HUES6 (cell line): ENCODE results near the gene GNAQ.
"Not testable (repeated sequence)": the region's sequence is repeated elsewhere in the genome, so short reads cannot be mapped to it uniquely, and the experiment has no call there.

Experiments
- H3K27ac ChIP-seq: 2 replicates; pipeline ENCODE4 v1.7.0; 2013; ENCODE audit warnings: low read depth, mild to moderate bottlenecking, low read length, inconsistent platforms
- H3K27me3 ChIP-seq: 2 replicates; pipeline ENCODE4 v1.6.1; 2013; ENCODE audit warnings: low read length; ENCODE audit not compliant: control insufficient read depth, insufficient read depth
- H3K36me3 ChIP-seq: 2 replicates; pipeline ENCODE4 v1.6.1; 2013; ENCODE audit warnings: low read length; ENCODE audit not compliant: control insufficient read depth, insufficient read depth
- H3K4me1 ChIP-seq: 2 replicates; pipeline ENCODE4 v1.6.1; 2013; ENCODE audit warnings: low read length; ENCODE audit not compliant: control insufficient read depth, insufficient read depth
- H3K4me3 ChIP-seq: 2 replicates; pipeline ENCODE4 v1.5.1; 2013; ENCODE audit warnings: low read depth, low read length
- H3K9ac ChIP-seq: one replicate; pipeline ENCODE4 v1.6.1; 2013; ENCODE audit warnings: mild to moderate bottlenecking, low read length
- H3K9me3 ChIP-seq: 2 replicates; pipeline ENCODE4 v1.6.1; 2013; ENCODE audit warnings: low read depth, low read length; ENCODE audit not compliant: control insufficient read depth, insufficient read depth

GNAQ gene

GRCh38 chr9:77772646-77773045 lies 259.0 kb downstream of the GNAQ start:
- Histone ChIP-seq H3K36me3 (0 out of 2 replicates have a peak, but pooled peaks cover under 1% of the 10 kb centered on the region), H3K9me3 (peaks cover 4% of the 10 kb centered on the region; the same call in 1 of the 2 replicates), H3K27ac (no peak overlapping the region), H3K4me1 (no peaks in the 10 kb centered on the region), H3K4me3 (no peak overlapping the region), H3K9ac (no peak overlapping the region), H3K27me3 (no peaks in the 10 kb centered on the region)

GRCh38 chr9:77771171-77771570 lies 260.4 kb downstream of the GNAQ start:
- H3K9ac ChIP-seq: no peak overlapping the region
- no peaks in the 10 kb centered on the region for H3K27me3 ChIP-seq
- no peak overlapping the region for H3K4me3 ChIP-seq
- H3K36me3 ChIP-seq: no peaks in the 10 kb centered on the region
- peaks cover 2% of the 10 kb centered on the region; the same call in 1 of the 2 replicates for H3K9me3 ChIP-seq
- no peak overlapping the region for H3K27ac ChIP-seq
- H3K4me1 ChIP-seq: no peaks in the 10 kb centered on the region

- Histone ChIP-seq H3K27me3 (no peaks in the 10 kb centered on the region), H3K4me1 (no peaks in the 10 kb centered on the region), H3K27ac (no peak overlapping the region), H3K9ac (no peak overlapping the region), H3K4me3 (no peak overlapping the region), H3K36me3 (no peaks in the 10 kb centered on the region), H3K9me3 (peaks cover 3% of the 10 kb centered on the region; the same call in 1 of the 2 replicates)
Observed at GRCh38 chr9:77770340-77770739, 261.3 kb downstream of the GNAQ start.

GRCh38 chr9:77769246-77769645 lies 262.4 kb downstream of the GNAQ start:
- no peak overlapping the region for H3K9ac ChIP-seq
- no peak overlapping the region for H3K4me3 ChIP-seq
- H3K27me3 ChIP-seq: no peaks in the 10 kb centered on the region
- H3K36me3 ChIP-seq: no peaks in the 10 kb centered on the region
- no peak overlapping the region for H3K27ac ChIP-seq
- no peaks in the 10 kb centered on the region for H3K4me1 ChIP-seq
- H3K9me3 ChIP-seq: peaks cover 3% of the 10 kb centered on the region; the same call in 1 of the 2 replicates

GRCh38 chr9:77766587-77766986 lies 265.0 kb downstream of the GNAQ start:
- no peak overlapping the region for H3K27ac ChIP-seq

GRCh38 chr9:77765781-77766259 lies 265.8 kb downstream of the GNAQ start:
- no peak overlapping the region for H3K4me3 ChIP-seq
- H3K27ac ChIP-seq: no peak overlapping the region
- peaks cover 3% of the 10 kb centered on the region; the same call in 1 of the 2 replicates for H3K36me3 ChIP-seq
- no peaks in the 10 kb centered on the region for H3K27me3 ChIP-seq
- no peak overlapping the region for H3K9ac ChIP-seq
- H3K9me3 ChIP-seq: peaks cover 5% of the 10 kb centered on the region
- no peaks in the 10 kb centered on the region for H3K4me1 ChIP-seq

More at GRCh38 chr9:77766587-77766986, 265.0 kb downstream of the GNAQ start:
- Histone ChIP-seq H3K4me3 (no peak overlapping the region), H3K27me3 (no peaks in the 10 kb centered on the region), H3K36me3 (peaks cover 3% of the 10 kb centered on the region; the same call in 1 of the 2 replicates), H3K9ac (no peak overlapping the region), H3K9me3 (peaks cover 5% of the 10 kb centered on the region), H3K4me1 (no peaks in the 10 kb centered on the region)

- H3K36me3 ChIP-seq: peaks cover 3% of the 10 kb centered on the region; the same call in 1 of the 2 replicates
Observed at GRCh38 chr9:77764894-77765780, 266.5 kb downstream of the GNAQ start.

GRCh38 chr9:77763566-77763965 lies 268.0 kb downstream of the GNAQ start:
- H3K9me3 ChIP-seq: peaks cover 12% of the 10 kb centered on the region
- no peaks in the 10 kb centered on the region for H3K4me1 ChIP-seq
- H3K9ac ChIP-seq: no peak overlapping the region
- no peak overlapping the region for H3K27ac ChIP-seq
- H3K27me3 ChIP-seq: no peaks in the 10 kb centered on the region
- no peak overlapping the region for H3K4me3 ChIP-seq
- peaks cover 3% of the 10 kb centered on the region; the same call in 1 of the 2 replicates for H3K36me3 ChIP-seq

More at GRCh38 chr9:77764894-77765780, 266.5 kb downstream of the GNAQ start:
- H3K27me3 ChIP-seq: no peaks in the 10 kb centered on the region
- no peak overlapping the region for H3K4me3 ChIP-seq
- H3K4me1 ChIP-seq: no peaks in the 10 kb centered on the region
- H3K27ac ChIP-seq: no peak overlapping the region
- H3K9me3 ChIP-seq: peaks cover 5% of the 10 kb centered on the region
- H3K9ac ChIP-seq: no peak overlapping the region

GRCh38 chr9:77760919-77761318 lies 270.7 kb downstream of the GNAQ start:
- not testable (repeated sequence) for H3K27me3 ChIP-seq, H3K27ac ChIP-seq, H3K36me3 ChIP-seq, H3K4me1 ChIP-seq, H3K9ac ChIP-seq, H3K4me3 ChIP-seq
- H3K9me3 ChIP-seq: peaks cover 19% of the 10 kb centered on the region

GRCh38 chr9:77759391-77759790 lies 272.2 kb downstream of the GNAQ start:
- H3K9me3 ChIP-seq: peaks cover 17% of the 10 kb centered on the region
- H3K27me3 ChIP-seq: no peaks in the 10 kb centered on the region
- H3K27ac ChIP-seq: no peak overlapping the region
- no peak overlapping the region for H3K9ac ChIP-seq
- no peaks in the 10 kb centered on the region for H3K4me1 ChIP-seq
- peaks cover 6% of the 10 kb centered on the region for H3K36me3 ChIP-seq
- H3K4me3 ChIP-seq: no peak overlapping the region

- no peak overlapping the region for H3K4me3 ChIP-seq
- no peak overlapping the region for H3K27ac ChIP-seq
- no peak overlapping the region for H3K9ac ChIP-seq
- peaks cover 3% of the 10 kb centered on the region for H3K36me3 ChIP-seq
- H3K27me3 ChIP-seq: no peaks in the 10 kb centered on the region
- peaks cover 14% of the 10 kb centered on the region for H3K9me3 ChIP-seq
- no peaks in the 10 kb centered on the region for H3K4me1 ChIP-seq
Observed at GRCh38 chr9:77756449-77756848, 275.2 kb downstream of the GNAQ start.
